NCI-H187 treated with DMSO at 0.1 percent for 48 hours (cell line): Measurements from ENCODE around the gene THADA.
A peak's percentile ranks its signal among the peaks of the same experiment; 100 is the strongest.

Experiments used
- DNase-seq: peaks from one replicate; lab custom pipeline; 2025; lab: John Stamatoyannopoulos, UW

Gene THADA

GRCh38 chr2:43443282-43443681 is 152.6 kb downstream of the THADA start:
- DNase-seq = no peak

- DNase-seq = no peak
Observed at GRCh38 chr2:43441195-43441594, 154.6 kb downstream of the THADA start.

GRCh38 chr2:43438858-43439655 is 156.8 kb downstream of the THADA start:
- DNase-seq = no peak

GRCh38 chr2:43438342-43438741 is 157.5 kb downstream of the THADA start:
- no peak for DNase-seq

GRCh38 chr2:43437363-43437762 is 158.5 kb downstream of the THADA start:
- no peak for DNase-seq

- no peak for DNase-seq
Observed at GRCh38 chr2:43436431-43436830, 159.4 kb downstream of the THADA start.

GRCh38 chr2:43435746-43436145 is 160.1 kb downstream of the THADA start:
- DNase-seq = no peak

- DNase-seq = no peak
Observed at GRCh38 chr2:43430489-43430888, 165.3 kb downstream of the THADA start.

- DNase-seq = no peak
Observed at GRCh38 chr2:43429369-43429768, 166.5 kb downstream of the THADA start.

- DNase-seq = no peak
Observed at GRCh38 chr2:43427032-43427424, 168.8 kb downstream of the THADA start.

- DNase-seq = no peak
Observed at GRCh38 chr2:43426305-43427031, 169.4 kb downstream of the THADA start.

- DNase-seq = no peak
Observed at GRCh38 chr2:43425659-43426058, 170.2 kb downstream of the THADA start.

GRCh38 chr2:43424262-43425207 is 171.3 kb downstream of the THADA start:
- no peak for DNase-seq

GRCh38 chr2:43423941-43424261 is 171.9 kb downstream of the THADA start:
- DNase-seq = no peak

- no peak for DNase-seq
Observed at GRCh38 chr2:43421194-43421593, 174.6 kb downstream of the THADA start.

GRCh38 chr2:43420389-43420801 is 175.4 kb downstream of the THADA start:
- no peak for DNase-seq

GRCh38 chr2:43419876-43420275 is 176.0 kb downstream of the THADA start:
- no peak for DNase-seq

- no peak for DNase-seq
Observed at GRCh38 chr2:43419243-43419642, 176.6 kb downstream of the THADA start.

GRCh38 chr2:43418680-43419079 is 177.2 kb downstream of the THADA start:
- DNase-seq = no peak

- DNase-seq = no peak
Observed at GRCh38 chr2:43417300-43417699, 178.5 kb downstream of the THADA start.

- no peak for DNase-seq
Observed at GRCh38 chr2:43415592-43415991, 180.2 kb downstream of the THADA start.

- peak; percentile 44 for DNase-seq
Observed at GRCh38 chr2:43414586-43415135, 181.2 kb downstream of the THADA start.
